CD4-positive, alpha-beta T cell treated with Interferon gamma for 1 hour (primary cell): ENCODE measurements around the gene SNX21.
"Not testable (repeated sequence)": the region's sequence is repeated elsewhere in the genome, so short reads cannot be mapped to it uniquely, and the experiment has no call there.

ENCODE experiments used
- DNase-seq: peaks from one replicate; pipeline ENCODE4 v3.0.0-alpha.2; 2020

The SNX21 gene, protein sequence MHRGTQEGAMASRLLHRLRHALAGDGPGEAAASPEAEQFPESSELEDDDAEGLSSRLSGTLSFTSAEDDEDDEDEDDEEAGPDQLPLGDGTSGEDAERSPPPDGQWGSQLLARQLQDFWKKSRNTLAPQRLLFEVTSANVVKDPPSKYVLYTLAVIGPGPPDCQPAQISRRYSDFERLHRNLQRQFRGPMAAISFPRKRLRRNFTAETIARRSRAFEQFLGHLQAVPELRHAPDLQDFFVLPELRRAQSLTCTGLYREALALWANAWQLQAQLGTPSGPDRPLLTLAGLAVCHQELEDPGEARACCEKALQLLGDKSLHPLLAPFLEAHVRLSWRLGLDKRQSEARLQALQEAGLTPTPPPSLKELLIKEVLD

DNA sequence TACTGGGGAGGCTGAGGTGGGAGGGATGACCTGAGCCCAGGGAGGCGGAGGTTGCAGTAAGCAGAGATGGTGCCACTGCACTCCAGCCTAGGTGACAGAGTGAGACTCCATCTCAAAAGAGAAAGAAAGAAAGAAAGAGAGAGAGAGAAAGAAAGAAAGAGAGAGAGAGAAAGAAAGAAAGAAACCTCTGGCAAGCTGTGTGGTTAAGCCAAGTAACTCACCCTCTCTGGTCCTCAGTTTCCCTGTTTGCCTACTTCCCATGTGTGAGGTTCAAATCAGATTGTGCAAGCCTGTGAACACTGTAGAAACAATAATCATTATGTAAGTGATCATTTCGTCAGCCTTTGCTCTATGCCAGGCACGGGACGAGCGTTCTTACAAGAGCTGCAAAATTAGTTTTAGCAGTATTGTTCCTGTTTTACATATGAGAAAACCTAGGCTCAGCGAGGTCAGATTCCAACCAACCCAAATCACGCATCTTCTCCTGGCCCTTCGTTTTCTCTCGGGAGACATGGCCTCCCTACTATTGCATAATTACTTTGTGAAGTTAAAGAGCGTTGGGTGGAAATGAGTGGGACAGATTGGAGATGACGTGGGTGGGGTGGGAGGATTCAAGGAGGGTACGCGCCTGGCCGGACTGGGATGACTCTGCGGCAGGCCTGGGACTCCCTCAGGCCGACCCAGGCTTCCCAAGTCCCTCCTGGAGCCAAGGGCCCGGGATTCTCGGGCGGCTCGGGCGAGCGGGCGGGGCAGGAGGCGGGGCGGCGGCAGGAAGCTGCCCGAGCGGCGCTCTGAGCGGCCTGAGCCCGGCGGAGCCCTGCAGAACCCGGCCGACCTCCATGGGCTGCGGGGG, at the start of gene SNX21:
TSS of gene SNX21 (plus strand) at position 770 of the 853 bp plus-strand sequence. CDS start 121 bp downstream, outside the sequence.
- DNase-seq, result peak; percentile 18

DNA sequence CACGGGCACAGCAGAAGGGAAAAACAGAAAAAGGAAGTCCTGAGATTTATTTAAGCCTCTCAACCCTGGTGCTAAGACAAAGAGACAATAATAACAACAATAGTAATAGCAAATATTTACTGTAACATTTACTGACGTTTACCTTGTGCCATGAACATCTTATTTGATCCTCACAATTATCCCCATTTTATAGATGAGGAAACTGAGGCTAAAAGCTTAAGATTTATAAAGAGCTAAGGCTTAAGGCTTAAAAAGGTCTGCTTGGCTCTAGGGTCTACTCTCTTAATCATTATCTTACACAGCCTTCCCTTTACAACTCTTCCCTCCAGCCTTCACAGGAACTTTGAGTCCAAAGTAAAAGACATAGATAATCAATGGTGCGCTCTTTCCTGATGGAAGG, 45.2 kb upstream of the SNX21 start:
- no peak for DNase-seq

DNA sequence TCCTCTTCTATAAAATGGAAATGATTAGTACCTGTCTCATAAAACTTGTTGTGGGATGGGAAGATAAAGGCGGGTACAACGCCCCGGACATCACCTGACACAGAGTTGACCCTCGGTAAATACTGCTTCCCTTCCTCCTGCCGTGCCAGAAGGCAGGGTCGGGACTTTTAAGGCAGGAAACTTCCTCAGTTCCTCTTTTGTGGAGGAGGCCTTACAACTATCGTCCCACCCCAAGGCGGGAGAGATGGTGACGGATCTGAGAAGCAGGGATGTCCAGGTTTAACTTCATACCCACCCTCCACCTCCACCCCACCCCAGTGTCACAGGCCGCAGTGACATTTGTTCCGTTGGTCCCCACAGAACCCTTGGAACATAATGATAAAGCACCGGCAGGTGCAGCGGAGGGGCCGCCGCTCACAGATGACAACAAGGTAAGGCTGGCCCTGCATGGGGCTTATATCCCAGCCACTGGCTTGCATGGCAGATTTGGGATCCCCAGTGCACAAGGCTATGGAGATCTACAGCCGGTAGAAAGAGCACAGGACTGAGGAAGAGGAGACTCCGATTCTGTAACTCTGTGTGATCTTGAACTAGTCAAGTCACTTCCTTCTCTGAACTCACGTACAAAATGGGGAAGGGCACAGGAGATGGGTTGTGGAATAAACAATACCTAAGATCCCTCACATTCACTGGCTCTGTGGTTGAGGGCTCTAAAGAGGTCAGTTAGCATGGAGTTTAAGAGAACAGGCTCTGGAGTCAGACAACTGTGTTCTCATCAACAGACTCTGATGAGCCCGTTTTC, 41.1 kb upstream of the SNX21 start:
- peak; percentile 35 for DNase-seq

DNA sequence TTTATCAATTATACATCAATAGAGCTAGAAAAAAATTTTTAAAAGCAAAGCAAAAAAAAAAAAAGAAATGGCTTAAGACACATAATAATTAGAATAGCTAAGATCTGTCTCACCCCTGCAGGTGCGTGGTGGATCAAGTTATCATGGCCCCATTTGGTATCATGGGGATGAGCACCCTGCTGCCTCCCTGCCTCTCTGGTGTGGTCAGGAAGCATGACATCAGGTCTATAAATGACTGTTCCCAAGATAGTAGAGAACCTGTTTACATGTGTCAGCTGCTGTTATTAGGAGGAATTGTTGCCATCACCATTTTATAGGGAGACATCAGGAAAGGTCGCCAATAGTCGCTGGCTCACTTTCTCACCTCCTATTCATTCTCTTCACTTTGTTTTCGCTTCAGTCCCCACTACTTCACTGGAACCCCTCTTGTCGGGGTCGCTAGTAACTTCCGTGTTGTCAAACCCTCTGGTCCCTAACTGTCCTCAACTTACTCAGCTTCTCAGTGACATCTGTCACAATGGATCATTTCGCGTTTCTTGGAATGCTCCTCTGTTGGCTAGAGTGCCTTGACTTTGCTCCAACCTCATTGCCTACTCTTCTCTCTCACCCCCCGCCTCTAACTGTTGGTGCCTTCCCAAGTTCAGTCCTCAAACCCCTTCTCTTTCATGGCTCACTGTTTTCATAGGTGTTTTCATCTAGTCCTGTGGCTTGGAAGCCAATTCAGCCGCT, 37.1 kb upstream of the SNX21 start:
- DNase-seq, result no peak

DNA sequence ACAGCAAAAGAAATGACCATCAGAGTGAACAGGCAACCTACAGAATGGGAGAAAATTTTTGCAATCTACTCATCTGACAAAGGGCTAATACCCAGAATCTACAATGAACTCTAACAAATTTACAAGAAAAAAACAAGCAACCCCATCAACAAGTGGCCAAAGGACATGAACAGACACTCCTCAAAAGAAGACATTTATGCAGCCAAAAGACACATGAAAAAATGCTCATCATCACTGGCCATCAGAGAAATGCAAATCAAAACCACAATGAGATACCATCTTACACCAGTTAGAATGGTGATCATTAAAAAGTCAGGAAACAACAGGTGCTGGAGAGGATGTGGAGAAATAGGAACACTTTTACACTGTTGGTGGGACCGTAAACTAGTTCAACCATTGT, 36.1 kb upstream of the SNX21 start:
- not testable (repeated sequence) for DNase-seq

DNA sequence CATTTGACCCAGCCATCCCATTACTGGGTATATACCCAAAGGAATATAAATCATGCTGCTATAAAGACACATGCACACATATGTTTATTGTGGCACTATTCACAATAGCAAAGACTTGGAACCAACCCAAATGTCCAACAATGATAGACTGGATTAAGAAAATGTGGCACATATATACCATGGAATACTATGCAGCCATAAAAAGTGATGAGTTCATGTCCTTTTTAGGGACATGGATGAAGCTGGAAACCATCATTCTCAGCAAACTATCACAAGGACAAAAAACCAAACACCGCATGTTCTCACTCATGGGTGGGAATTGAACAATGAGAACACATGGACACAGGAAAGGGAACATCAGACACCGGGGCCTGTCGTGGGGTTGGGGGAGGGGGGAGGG, 35.6 kb upstream of the SNX21 start:
- not testable (repeated sequence) for DNase-seq

DNA sequence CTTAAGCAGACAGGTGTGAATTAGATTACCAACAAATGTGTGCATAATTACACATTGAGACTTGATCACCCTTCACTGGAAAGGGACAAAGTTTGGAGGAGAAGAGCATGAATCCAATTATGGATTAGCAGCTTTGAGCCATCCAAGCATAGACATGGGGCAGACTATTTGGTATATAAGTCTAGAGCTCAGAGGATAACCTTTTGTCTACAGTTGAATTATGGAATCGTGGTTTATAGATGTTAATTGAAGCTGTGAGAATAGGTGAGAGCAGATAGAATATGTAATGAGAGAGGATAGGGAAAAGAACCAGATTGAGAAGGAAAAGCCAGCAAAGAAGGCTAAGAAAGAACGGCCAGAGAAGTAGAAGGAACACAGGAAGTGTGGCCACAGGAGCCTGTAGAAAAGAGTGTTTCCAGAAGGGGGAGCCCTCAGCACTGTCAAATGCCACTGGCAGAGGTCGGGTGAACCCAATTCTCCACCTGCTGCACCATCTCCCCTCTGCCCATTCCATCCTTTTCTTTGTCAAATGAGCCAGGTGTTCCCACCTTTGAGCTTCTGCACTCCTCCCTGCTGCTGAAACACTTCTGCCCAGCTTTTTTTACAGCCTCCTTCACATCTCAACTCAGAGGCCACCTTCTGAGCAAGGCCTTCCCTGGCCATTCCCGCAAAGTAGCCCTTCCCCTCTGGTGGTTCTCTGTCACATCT, 34.5 kb upstream of the SNX21 start:
- peak; percentile 47 for DNase-seq

DNA sequence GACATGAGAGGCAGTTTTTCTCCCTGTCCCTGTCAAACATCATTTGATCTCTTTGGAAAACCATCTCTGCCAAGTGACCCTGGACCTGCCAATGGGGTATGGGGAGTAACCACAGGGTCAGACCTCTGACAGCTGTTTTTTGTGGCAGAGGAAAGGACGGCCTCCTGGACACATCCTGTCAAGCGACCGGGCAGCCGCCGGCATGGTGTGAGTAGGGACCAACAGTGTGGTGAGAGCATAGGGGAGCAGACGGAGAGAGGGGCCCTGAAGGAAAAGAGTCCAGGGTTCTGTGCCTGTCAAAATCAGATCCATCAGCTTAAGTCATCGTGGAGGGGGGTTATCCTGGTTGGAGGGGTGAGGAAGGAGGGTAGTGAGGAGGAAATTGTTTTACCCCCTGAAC, 31.7 kb upstream of the SNX21 start:
- no peak for DNase-seq

DNA sequence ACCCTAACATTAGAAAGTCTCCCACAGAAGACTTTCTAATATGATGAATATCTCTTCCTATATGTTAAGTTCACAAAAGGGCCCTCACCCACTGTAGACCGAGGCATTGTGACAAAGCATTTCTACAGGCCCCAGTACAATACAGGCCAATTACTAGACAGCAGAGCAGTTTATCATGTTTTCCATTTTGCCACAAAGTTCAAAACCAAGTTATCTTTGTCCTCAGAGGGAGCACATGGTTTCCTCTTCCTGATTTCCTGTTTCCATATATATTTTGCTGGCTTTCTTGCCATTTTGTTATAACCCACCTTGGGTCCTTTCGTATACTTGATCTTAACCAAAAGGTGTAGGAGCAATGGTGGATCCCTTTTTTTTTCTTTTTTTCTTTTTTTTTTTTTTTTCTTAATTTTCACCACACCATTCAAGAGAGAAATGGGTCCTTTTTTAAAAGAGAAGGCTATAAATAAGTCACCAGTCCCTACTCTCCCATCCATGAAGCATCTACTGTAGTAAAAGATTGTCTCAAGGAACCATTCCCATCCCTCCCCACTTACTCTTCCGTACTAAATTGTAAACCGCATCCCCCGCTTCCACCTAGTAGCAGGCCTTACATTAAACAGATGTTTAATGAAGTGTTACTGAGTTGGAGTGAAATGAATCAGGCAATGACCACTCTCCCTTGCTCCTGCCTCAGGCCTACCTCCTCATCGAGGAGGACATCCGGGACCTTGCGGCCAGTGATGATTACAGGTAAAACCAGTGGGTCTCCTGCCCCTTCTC, 23.2 kb upstream of the SNX21 start:
- no peak for DNase-seq

DNA sequence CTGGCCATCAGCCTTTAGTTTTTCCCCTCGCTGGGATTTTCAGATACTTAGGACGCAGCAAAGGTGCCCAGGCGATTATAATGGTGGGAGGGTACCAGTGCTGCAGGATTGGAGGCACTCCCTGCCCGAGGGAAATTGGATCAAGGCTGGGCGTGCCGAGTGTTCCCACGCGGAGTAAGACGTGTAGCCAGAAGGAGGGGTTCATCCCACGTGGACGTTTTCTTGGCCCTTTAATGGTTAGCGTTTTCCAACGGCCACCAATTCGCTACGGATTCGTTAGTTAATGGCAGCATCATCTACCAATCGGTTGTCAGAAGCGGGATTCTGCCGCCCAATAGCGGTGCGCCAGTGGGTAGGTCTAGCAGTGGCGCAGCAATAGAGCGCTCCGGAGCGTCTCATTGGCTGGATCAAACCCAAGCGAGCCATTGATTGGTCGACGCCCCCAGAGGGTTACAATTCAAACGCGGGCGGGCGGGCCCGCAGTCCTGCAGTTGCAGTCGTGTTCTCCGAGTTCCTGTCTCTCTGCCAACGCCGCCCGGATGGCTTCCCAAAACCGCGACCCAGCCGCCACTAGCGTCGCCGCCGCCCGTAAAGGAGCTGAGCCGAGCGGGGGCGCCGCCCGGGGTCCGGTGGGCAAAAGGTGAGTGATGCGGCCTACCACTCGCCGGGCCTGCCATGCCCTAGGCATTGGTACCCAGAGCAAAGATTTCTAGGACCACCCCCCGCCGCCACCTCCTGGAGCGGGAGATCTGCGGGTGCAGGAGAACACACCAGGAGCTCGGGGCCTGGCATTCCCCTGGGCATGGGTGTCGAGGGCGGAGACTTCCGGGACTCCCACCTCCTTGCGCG, 21.2 kb upstream of the SNX21 start, which contains the start of gene UBE2C:
TSS of gene UBE2C (plus strand) at position 488 of the 849 bp plus-strand sequence. CDS start at position 540, 52 bp downstream.
- DNase-seq, result peak; percentile 95

DNA sequence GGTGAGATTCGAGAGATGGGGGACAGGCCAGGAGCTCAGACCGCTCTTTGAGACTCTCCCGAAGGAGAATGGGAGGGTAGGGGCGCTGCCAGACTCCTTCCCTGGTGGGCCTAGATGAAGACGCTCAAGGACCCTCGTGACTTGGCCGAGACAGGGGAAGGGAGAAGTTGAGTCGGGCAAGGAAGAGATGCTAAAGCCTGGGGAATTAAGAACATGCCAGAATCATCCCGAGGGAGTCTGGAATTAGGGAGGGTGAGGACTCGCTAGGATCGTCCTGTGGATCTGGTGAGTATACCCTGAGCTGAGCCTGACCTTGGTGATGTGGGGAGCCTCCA, 20.6 kb upstream of the SNX21 start:
- DNase-seq, result no peak

DNA sequence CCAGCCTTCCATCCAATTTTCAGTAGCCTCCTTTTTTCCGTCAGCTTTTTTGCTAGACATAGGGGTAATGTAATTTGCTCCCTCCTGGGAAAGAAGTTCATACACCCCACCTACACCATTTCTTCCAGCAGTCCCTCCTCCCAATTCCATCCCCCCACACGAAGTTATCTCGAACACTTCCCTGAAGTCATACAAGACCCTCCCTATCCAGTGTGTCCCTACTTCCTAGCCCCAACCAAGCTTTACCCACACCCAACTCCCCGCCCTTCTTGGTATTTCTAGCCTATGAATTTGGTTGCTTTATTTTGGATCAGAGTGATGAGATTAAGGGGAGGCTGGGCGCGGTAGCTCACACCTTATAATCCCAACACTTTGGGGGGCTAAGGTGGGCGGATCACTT, 20.1 kb upstream of the SNX21 start:
- no peak for DNase-seq

DNA sequence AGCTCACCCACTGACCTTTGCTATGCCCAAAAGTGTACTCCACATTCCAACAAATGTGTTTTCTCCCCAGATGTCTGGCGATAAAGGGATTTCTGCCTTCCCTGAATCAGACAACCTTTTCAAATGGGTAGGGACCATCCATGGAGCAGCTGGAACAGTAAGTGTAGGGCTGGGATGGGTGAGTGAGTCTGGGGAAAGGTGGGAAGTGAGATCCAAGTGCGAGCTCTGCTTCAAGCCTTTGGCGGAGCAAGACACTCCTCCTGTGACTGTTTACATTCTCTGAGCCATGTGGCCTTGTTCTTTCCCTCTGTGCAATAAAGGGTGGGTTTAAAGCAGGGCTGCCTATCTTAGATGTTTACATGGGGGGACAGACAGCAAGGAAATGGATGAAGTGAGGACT, 19.3 kb upstream of the SNX21 start:
- DNase-seq, result no peak

DNA sequence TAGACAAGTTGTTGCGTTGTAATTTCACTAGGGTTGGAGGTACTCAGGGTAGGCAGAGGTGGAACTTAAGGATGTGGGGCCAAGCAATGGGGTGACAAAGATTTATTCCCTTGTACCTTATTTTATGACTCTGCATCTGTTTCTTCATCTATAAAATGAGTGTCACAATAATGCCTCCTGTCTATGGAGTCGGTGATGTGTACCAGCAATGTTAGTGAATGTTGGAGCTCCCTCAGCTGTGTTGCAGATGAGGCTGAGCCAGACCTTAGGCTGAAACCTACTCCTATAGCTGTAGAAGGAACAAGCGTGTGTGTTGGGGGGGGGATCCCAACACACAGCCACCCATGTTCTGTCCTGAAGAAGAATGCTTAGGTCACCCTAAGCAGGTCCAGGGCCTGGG, 16.6 kb upstream of the SNX21 start:
- DNase-seq, result no peak

DNA sequence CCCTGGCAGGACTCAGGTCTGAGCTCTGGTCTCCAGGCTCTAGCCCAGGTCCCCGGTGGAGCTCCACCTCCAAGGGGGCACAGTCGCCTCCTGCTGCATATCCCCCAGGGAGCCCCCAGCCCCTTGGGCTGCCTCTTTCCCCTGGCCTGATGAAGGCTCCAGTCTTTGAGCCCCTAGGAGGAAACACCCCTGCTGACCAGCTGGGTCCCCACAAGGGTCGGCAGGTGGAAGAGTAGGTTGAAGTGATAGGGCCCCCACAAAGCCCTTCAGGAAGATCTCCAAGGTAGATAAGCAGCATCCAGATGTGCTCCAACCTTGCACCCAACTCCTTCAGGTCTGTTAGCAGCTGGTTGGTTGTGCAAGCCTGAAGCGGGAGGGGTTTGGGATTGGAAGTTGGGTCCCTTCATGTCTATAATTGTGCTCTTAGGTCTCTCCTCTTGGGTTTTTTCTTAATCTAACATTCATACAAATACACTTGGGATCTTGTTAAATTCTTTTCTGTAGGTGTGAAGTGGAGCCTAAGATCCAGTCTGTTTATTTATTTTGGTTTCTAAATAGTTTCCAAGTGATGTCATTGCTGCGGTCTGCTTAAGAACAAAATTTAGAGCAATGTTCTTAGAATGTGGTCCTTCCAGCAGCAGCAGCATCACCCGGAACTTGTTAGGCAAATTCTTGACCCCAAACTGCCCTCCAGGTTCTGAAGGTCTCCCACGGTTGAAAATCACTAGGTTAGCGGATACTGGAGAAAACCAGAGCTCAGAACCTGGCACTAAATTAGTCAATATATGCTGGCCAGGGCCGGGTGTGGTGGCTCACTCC, 16.0 kb upstream of the SNX21 start:
- DNase-seq, result no peak

DNA sequence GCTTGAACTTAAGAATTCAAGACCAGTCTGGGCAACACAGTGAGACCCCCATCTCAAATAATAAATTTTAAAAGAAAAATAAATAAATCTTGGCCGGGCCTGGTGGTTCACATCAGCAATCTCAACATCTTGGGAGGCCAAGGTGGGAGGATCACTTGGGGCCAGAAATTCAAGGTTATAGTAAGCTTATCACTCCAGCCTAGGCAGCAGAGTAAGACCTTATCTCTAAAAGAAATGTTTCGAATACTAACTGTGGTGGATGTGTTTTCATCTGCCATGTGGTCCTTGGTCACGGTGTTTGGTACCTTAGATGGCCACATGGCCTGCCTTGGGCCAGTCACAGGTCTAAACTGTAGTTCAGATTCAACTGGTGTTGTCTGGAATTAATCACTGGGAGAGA, 15.4 kb upstream of the SNX21 start:
- DNase-seq, result no peak

DNA sequence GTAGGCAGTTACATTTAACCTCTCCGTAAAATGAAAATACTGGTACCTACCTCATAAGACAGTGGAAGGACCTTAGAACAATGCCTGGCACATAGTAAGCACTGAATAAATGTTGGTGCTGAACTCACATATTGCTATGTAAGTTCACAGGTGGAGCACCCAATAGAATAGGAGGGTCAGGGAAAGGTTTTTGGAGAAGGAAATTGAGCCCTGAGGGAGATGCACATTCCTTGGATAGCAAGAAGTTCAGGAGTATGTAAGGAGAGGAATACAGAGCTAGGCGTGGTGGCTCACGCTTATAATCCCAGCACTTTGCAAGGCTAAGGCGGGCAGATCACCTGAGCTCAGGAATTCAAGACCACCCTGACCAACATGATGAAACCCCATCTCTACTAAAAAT, 14.1 kb upstream of the SNX21 start:
- no peak for DNase-seq

DNA sequence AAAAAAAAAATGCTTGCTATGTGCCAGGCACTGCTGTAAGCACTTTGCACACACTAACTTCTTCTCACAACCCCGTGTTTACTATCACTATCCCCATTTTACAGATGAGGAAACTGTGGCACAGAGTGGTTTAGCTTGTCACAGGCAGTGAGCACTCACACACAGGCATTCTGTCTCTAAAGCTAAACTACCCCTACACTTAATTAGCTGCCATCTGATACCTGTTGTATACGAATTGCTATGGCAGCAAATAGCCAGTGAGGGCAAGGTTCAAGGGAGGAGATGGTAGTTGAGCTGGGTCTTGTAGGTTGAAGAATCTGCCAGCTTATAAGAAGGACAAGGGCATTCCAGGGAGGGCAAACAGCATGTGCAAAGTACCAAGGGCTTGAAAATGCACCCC, 11.7 kb upstream of the SNX21 start:
- no peak for DNase-seq

DNA sequence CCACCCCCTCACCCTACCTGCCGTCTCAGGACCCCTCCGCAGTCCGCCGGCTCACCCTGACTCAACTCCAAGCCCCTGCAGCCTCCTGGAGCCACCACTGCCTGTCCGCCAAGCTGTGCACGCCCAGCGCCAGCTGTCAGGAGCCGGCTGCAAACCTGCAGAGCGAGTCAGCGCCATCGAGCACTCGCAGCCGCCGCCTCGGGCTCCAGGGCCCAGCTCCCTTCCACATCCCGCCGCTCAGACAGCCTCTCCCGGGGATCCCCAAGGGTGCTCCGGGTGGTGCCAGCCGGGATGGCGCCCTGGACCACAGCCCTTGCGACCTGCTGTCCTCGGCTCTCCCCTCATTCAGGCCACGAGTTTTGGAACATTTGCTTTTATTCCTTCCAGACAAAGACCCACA, 10.7 kb upstream of the SNX21 start:
- DNase-seq, result no peak
